ENCODE measurements around the gene GRIP2. TPM values are rescaled to one million over a fixed set of nuclear protein-coding genes. Genes with fewer than 3 reads are reported as not detected.

GRIP2 gene
- total RNA-seq, 1 experiment from 2014 or later = not detected

- Mint-ChIP-seq H3K36me3 (ENCODE audit: insufficient read depth, unreplicated experiment) (peaks cover 7% of the 10 kb centered on the region), H3K4me3 (ENCODE audit: unreplicated experiment) (no peak overlapping the region), H3K9me3 (ENCODE audit: unreplicated experiment) (no peaks in the 10 kb centered on the region), H3K27ac (ENCODE audit: low read depth, unreplicated experiment) (peak overlapping the region; percentile 65), H3K4me1 (ENCODE audit: insufficient read depth, unreplicated experiment) (peaks cover 16% of the 10 kb centered on the region), H3K27me3 (ENCODE audit: insufficient read depth, unreplicated experiment) (no peaks in the 10 kb centered on the region)
- no TSS peak for BruUV-seq (replicated peaks)
- CTCF ChIA-PET = interaction anchor here (0.7 to 1.0 kb wide), 4 partner anchors 20 to 200 kb away, joined by 3 to 5 read pairs (median 4); no protein-coding TSS in a partner anchor
- DNase-seq (ENCODE audit: unreplicated experiment) = peak; percentile 49
- POLR2A ChIA-PET = interaction anchor here (0.5 to 0.6 kb wide), 3 partner anchors 58 to 310 kb away, joined by 3 read pairs; partner anchors contain the start of genes LSM3 and XPC
- TF ChIP-seq CTCF (IDR thresholded peaks at IDR 0.05; ENCODE audit: unreplicated experiment) = no peak
- intact Hi-C loops (cut with micrococcal nuclease) = no loop called here
Observed at GRCh38 chr3:14488286-14489041, 51.7 kb downstream of the GRIP2 start.

- Mint-ChIP-seq H3K4me1 (ENCODE audit: insufficient read depth, unreplicated experiment) (peaks cover 16% of the 10 kb centered on the region), H3K27me3 (ENCODE audit: insufficient read depth, unreplicated experiment) (no peaks in the 10 kb centered on the region), H3K4me3 (ENCODE audit: unreplicated experiment) (no peak overlapping the region), H3K27ac (ENCODE audit: low read depth, unreplicated experiment) (no peak overlapping the region), H3K9me3 (ENCODE audit: unreplicated experiment) (no peaks in the 10 kb centered on the region), H3K36me3 (ENCODE audit: insufficient read depth, unreplicated experiment) (peaks cover 7% of the 10 kb centered on the region)
- POLR2A ChIA-PET = interaction anchor here (0.5 kb wide), 1 partner anchor 261 kb away, joined by 3 read pairs; no protein-coding TSS in a partner anchor
- intact Hi-C loops (cut with micrococcal nuclease) = no loop called here
- CTCF ChIA-PET = interaction anchor here (0.7 kb wide), 1 partner anchor 19 kb away, joined by 5 read pairs; no protein-coding TSS in a partner anchor
- no TSS peak for BruUV-seq (replicated peaks)
- DNase-seq (ENCODE audit: unreplicated experiment) = no peak
- no peak for TF ChIP-seq CTCF (IDR thresholded peaks at IDR 0.05; ENCODE audit: unreplicated experiment)
Observed at GRCh38 chr3:14487821-14488220, 52.3 kb downstream of the GRIP2 start.

GRCh38 chr3:14487086-14487485 lies 53.1 kb downstream of the GRIP2 start:
- BruUV-seq (replicated peaks) = no TSS peak
- H3K4me3 Mint-ChIP-seq (ENCODE audit: unreplicated experiment) = no peak overlapping the region
- no peaks in the 10 kb centered on the region for H3K9me3 Mint-ChIP-seq (ENCODE audit: unreplicated experiment)
- H3K27ac Mint-ChIP-seq (ENCODE audit: low read depth, unreplicated experiment) = no peak overlapping the region
- DNase-seq (ENCODE audit: unreplicated experiment) = no peak
- ChIA-PET CTCF (interaction anchor here (0.6 kb wide), 1 partner anchor 32 kb away, joined by 3 read pairs; no protein-coding TSS in a partner anchor), POLR2A (no interaction called here)
- intact Hi-C loops (cut with micrococcal nuclease) = no loop called here
- H3K4me1 Mint-ChIP-seq (ENCODE audit: insufficient read depth, unreplicated experiment) = peaks cover 16% of the 10 kb centered on the region
- peaks cover 7% of the 10 kb centered on the region for H3K36me3 Mint-ChIP-seq (ENCODE audit: insufficient read depth, unreplicated experiment)
- TF ChIP-seq CTCF (IDR thresholded peaks at IDR 0.05; ENCODE audit: unreplicated experiment) = no peak
- H3K27me3 Mint-ChIP-seq (ENCODE audit: insufficient read depth, unreplicated experiment) = no peaks in the 10 kb centered on the region

GRCh38 chr3:14486460-14486859 lies 53.7 kb downstream of the GRIP2 start:
- Mint-ChIP-seq H3K4me1 (ENCODE audit: insufficient read depth, unreplicated experiment) (peaks cover 16% of the 10 kb centered on the region), H3K4me3 (ENCODE audit: unreplicated experiment) (no peak overlapping the region), H3K36me3 (ENCODE audit: insufficient read depth, unreplicated experiment) (peaks cover 7% of the 10 kb centered on the region), H3K27me3 (ENCODE audit: insufficient read depth, unreplicated experiment) (no peaks in the 10 kb centered on the region), H3K9me3 (ENCODE audit: unreplicated experiment) (no peaks in the 10 kb centered on the region), H3K27ac (ENCODE audit: low read depth, unreplicated experiment) (no peak overlapping the region)
- no TSS peak for BruUV-seq (replicated peaks)
- intact Hi-C loops (cut with micrococcal nuclease) = no loop called here
- no peak for TF ChIP-seq CTCF (IDR thresholded peaks at IDR 0.05; ENCODE audit: unreplicated experiment)
- CTCF ChIA-PET = no interaction called here
- POLR2A ChIA-PET = no interaction called here
- no peak for DNase-seq (ENCODE audit: unreplicated experiment)

All from MCF 10A (cell line).